GM21723 (cell line): ENCODE results near the gene GRIK4.

Source experiments
- ATAC-seq: cut with Tn5 transposase; IDR thresholded peaks from one replicate; pipeline ENCODE4 v1.9.1; 2021; ENCODE audit warnings: mild to moderate bottlenecking, moderate library complexity; ENCODE audit not compliant: unreplicated experiment

Gene GRIK4

DNA sequence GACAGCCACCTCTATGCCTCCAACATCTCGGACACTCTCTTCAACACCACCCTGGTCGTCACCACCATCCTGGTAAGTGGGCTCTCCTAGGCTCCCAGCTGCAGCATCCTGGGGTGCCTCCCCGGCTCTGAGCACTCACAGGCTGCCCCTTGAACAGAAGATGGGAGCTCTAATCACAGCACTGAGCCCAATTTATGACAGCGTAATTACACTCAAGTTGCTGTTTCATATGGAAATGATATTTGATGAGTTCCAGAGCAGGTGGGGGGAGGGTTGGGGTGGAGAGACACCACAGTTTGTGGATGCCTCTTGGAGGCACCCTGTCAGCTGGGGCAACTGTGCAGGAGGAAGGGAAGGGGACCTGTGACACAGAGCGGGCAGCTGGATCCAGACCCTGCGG is 387.0 kb downstream of the GRIK4 start:
- no peak for ATAC-seq

DNA sequence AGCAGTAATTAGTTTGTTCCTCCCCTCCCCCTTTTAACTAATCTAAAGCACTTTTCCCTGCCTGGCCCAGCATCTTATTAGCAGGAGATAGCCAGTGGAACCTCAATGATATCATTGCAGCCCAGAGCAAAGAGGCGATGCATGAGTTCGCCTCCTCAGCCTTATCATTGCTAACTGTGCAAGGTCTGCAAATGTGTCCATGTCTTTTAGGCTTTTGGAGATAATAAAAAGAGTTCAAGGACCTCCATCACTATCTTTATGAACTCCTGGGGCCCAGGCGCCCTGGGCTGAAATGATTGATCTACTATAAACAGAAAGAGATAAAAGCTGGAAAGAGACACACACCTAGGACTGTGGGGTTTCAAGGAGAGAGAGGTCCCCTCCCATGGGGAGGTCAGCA is 388.2 kb downstream of the GRIK4 start:
- no peak for ATAC-seq

DNA sequence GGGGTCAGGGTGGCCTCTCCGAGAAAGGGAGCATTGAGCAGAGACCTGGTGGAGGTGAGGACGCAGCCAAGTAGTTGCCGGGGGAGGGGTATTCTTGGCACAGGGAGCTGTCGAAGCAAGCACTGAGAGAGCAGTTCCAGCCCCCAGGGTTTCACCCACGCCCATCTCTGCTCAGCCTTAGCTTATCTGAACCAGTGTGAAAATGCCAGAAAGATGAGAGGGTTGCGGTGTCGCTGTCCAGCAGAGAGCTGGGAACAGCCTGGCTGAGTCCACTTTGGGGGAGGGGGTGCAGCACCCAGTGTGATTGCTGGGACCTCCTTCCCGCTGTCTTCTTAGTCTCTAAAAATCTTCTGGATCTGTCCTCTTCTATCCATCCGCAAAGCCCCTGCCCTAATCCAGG is 389.1 kb downstream of the GRIK4 start:
- ATAC-seq: no peak

- no peak for ATAC-seq
Observed at GRCh38 chr11:120903686-120904085, 392.1 kb downstream of the GRIK4 start.

DNA sequence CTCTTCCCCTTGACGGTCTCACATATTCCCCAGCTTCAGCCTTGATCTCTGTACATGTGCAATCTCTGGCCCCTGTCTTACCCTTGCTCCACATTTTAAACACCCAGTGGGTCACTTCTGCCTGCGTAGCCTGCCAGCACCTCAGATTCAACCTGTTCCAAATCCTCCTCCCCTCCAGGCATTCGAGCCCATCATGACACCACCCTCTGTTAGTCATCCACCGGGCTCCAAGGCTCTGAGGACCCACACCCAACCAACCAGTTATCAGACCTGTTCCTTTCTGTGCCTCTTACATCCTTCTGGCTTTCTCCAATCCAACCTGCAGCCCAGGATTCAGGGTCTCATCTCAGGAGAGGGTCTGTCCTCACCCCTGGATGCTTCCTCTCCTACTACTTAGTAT is 392.6 kb downstream of the GRIK4 start:
- ATAC-seq: no peak

GRCh38 chr11:120906766-120907165 is 395.2 kb downstream of the GRIK4 start:
- ATAC-seq: no peak

GRCh38 chr11:120907971-120908370 is 396.4 kb downstream of the GRIK4 start:
- no peak for ATAC-seq

GRCh38 chr11:120908461-120909181 is 397.1 kb downstream of the GRIK4 start:
- no peak for ATAC-seq

- no peak for ATAC-seq
Observed at GRCh38 chr11:120909676-120910416, 398.3 kb downstream of the GRIK4 start.

DNA sequence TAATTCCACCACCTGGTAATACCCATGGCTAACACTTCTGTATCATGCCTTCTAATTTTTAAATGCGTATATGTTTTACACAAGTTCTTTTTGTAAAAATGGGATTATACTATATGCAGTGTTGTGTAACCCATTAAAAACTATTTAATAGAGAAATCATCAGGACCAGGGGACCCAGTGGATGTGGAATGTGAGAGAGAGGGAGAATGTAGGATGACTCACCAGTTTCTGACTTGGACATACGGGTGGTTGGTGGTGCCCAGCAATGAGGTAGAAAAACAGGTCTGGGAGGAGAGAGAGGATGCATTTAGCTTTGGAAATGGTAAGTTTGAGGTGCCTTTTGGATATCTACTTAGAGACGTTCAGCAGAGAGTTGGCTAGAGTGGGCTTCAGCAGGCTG is 400.4 kb downstream of the GRIK4 start:
- no peak for ATAC-seq

- no peak for ATAC-seq
Observed at GRCh38 chr11:120912504-120912903, 401.0 kb downstream of the GRIK4 start.

- ATAC-seq: no peak
Observed at GRCh38 chr11:120912915-120913314, 401.4 kb downstream of the GRIK4 start.

DNA sequence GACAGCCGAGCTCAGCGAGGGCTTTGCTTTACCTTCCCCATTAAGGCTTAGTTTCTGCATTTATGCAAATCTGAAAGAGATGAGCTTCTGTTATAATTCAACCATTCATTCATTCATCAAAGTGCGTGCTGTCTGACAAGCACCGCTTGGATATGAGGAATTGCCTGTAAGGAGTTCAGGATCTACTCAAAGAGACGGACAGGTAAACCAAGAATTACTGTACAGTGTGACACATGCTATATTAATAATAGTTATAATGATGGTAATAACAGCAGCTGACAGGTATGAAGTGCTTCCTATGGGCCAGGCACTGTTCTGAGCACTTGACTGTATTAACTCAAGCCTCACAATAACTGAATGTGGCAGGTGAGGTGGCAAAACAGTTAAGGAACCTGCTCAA is 402.5 kb downstream of the GRIK4 start:
- ATAC-seq: no peak

GRCh38 chr11:120914601-120915000 is 403.1 kb downstream of the GRIK4 start:
- no peak for ATAC-seq

DNA sequence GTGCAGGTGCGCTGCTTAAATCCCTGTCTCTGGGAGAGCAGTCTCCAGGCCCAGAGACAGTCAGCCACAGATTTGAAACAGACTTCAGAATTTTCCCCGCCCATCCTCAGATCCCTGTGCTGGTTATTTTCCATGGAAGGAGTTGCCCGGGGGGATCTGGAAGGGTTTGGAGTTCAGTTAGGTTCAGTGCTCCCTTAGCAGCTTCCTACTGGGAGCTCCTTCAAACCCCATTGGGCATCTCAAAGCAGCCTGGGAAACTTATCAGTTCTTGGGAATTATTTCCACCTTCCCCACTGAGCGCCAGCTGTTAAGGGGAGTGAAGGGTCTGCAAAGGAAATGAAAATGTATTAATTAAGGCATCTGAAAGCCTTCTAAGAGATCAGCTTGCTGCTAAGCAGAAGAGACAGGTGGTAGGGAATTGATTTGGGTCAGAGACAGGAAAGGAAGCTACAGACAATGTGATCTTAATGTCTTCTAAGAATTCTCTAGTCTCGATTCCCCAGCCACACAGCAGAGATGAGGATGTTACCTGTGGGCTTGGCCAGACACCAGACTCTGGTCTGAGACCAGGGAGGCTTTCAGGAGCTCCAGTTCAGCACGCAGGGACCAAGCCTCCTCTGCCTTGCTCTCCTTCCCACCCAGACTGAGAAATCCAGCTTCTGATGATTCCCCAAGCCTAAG is 406.2 kb downstream of the GRIK4 start:
- ATAC-seq: peak; percentile 54

- ATAC-seq: peak; percentile 49
Observed at GRCh38 chr11:120918257-120918656, 406.7 kb downstream of the GRIK4 start.

GRCh38 chr11:120919045-120919444 is 407.5 kb downstream of the GRIK4 start:
- ATAC-seq: no peak

- no peak for ATAC-seq
Observed at GRCh38 chr11:120919566-120919965, 408.0 kb downstream of the GRIK4 start.

DNA sequence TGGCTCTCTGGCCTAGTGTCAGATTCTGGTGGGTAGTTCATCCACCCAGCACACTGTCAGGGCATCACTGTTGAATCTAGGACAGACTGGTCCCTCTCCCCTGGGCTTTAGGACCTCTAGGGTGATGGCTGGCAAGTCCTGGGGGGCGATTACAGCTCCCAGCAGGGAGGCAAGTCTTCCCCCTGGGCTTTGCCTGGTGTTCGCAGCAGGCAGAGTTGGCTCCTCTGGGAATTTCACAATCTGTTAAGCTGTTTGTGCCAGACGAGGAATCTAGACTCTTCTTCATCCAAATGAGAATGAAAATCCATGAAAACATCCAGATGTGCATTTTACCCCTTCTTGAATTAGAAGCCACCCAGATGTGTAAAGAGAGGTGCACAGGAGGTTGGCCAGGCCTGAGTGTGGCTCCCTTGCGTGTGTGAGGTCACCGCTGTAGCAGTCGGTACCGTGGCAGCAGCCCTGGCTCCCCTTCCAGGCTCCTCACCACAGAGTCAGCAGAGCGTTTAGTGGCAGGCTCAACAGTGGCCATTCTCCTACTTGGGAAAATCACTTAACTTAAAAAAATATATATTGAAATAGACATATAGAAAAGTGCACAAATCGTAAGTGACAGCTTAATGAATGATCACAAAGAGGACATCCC is 412.4 kb downstream of the GRIK4 start:
- ATAC-seq: no peak

GRCh38 chr11:120925944-120926343 is 414.4 kb downstream of the GRIK4 start:
- ATAC-seq: peak; percentile 99

DNA sequence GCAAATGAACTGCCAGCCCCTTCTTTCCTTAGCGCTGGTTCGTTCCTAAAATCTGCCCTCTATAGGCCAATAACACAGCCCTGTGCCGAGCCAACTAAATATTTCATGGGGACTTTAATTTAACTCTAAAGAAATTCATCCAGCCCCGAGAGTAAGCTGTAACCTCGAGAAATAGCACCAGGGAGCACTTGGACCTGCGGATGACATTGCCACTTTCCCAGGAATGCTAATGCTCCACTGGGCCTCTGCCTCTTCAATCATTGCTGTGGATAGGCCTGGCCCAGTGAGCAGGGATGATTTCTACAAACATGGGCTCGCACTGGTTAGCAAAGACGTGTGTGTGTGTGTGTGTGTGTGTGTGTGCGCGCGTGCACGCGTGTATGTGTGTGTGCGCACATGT is 417.1 kb downstream of the GRIK4 start:
- ATAC-seq: no peak
